Measurements from ENCODE around the gene PTGES. TPM values are rescaled to one million over a fixed set of nuclear protein-coding genes. Genes with fewer than 3 reads are reported as not detected.
A peak's percentile ranks its signal among the peaks of the same experiment; 100 is the strongest.
"Not testable (repeated sequence)": the region's sequence is repeated elsewhere in the genome, so short reads cannot be mapped to it uniquely, and the experiment has no call there.

The PTGES gene
- total RNA-seq, 3 donors from 2014 or later: 3.4 to 10.8 (median 5.2) TPM

DNA sequence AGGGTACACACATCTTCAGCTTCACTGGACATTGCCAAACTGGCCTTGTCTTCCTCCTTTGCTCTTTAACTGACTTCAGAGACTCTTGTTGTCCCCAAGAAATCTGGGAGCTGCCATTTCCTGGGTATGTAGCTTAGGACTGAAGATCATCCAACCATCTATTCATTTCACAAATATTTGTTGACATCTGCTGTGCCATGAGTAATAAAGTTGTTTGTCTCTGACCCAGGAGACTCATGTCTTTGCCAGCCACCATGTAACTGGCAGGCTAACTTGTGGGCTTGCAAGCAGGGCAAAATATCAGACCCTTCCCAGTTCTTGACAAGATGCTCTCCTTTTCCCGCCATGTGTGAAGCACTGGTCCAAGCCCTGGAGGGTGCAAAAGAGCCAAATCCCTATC lies 33.0 kb upstream of the PTGES start:
- ATAC-seq (no peak), DNase-seq (no peak)
- H3K36me3 ChIP-seq (ENCODE audit: low read depth): no peaks in the 10 kb centered on the region
- H3K4me1 ChIP-seq (ENCODE audit: low read depth): peaks cover 4% of the 10 kb centered on the region
- intact Hi-C loops (cut with DNase I, micrococcal nuclease): loop anchor here (5.0 kb wide), 2 partner anchors 44 to 49 kb away; no protein-coding TSS in a partner anchor
- H3K9me3 ChIP-seq: no peaks in the 10 kb centered on the region
- TF ChIP-seq, protein P1, sequence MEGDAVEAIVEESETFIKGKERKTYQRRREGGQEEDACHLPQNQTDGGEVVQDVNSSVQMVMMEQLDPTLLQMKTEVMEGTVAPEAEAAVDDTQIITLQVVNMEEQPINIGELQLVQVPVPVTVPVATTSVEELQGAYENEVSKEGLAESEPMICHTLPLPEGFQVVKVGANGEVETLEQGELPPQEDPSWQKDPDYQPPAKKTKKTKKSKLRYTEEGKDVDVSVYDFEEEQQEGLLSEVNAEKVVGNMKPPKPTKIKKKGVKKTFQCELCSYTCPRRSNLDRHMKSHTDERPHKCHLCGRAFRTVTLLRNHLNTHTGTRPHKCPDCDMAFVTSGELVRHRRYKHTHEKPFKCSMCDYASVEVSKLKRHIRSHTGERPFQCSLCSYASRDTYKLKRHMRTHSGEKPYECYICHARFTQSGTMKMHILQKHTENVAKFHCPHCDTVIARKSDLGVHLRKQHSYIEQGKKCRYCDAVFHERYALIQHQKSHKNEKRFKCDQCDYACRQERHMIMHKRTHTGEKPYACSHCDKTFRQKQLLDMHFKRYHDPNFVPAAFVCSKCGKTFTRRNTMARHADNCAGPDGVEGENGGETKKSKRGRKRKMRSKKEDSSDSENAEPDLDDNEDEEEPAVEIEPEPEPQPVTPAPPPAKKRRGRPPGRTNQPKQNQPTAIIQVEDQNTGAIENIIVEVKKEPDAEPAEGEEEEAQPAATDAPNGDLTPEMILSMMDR (IDR thresholded peaks at IDR 0.05): no peak
- no peak overlapping the region for H3K4me3 ChIP-seq

DNA sequence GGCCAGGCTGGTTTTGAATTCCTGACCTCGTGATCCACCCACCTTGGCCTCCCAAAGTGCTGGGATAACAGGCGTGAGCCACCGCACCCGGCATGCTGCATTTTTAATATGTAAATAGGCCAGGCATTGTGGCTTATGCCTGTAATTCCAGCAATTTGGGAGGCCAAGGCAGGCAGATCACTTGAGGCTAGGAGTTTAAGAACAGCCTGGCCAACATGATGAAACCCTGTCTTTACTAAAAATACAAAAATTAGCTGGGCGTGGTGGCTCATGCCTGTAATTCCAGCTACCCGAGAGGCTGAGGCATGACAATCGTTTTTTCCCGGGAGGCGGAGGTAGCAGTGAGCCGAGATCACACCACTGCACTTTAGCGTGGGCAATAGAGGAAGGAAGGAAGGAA lies 32.1 kb upstream of the PTGES start:
- DNase-seq, ATAC-seq: not testable (repeated sequence)

DNA sequence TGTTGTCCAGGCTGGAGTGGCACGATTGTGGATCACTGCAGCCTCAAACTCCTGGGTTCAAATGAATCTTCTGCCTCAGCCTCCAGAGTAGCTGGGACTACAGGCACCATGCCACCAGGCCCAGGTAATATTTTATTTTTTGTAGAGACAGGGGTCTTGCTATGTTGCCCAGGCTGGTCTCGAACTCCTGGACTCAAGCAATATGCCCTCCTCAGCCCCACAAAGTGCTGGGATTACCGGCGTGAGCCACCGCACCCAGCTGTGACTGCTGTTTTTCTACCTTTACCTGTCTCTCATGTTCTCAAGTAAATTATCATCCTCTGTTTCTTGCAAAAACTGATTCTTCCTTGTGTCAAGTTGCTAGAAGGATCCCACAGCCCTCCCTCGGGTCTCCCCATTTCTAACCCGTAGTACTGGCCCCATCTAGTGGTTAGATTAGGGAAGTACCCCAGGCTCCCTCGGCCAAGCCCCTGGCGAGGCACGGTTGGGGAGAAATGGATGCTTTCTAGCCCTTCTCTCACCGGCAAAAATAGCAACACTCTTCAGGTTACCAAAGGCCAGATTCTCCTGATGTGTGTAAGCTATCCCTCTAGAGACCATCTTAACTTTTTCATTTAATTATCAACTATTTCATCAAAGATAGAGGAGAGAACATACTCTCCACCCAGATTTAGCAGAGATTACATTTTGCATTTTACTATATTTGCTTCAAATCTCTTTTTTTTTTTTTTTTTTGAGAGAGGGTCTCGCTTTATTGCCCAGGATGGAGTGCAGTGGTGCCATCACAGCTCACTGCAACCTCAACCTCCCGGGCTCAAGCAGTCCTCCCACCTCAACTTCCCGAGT lies 30.9 kb upstream of the PTGES start:
- TF ChIP-seq, protein P1 (IDR thresholded peaks at IDR 0.05): peak; percentile 67
- intact Hi-C loops (cut with DNase I, micrococcal nuclease): loop anchor here in 1 of 2 donors (5.0 kb wide), 1 partner anchor 136 kb away; no protein-coding TSS in a partner anchor
- no peaks in the 10 kb centered on the region for H3K4me1 ChIP-seq (ENCODE audit: low read depth)
- no peaks in the 10 kb centered on the region for H3K36me3 ChIP-seq (ENCODE audit: low read depth)
- ATAC-seq: peak; percentile 98
- H3K4me3 ChIP-seq: no peak overlapping the region
- peak in 2 of 3 donors; percentile 65 to 82 for DNase-seq
- no peaks in the 10 kb centered on the region for H3K9me3 ChIP-seq

More for the DNA sequence above, 32.1 kb upstream of the PTGES start:
- H3K9me3 ChIP-seq; H3K4me3 ChIP-seq; H3K36me3 ChIP-seq (ENCODE audit: low read depth); H3K4me1 ChIP-seq (ENCODE audit: low read depth): not testable (repeated sequence)
- intact Hi-C loops (cut with DNase I, micrococcal nuclease): loop anchor here (5.0 kb wide), 3 partner anchors 43 to 138 kb away; no protein-coding TSS in a partner anchor

DNA sequence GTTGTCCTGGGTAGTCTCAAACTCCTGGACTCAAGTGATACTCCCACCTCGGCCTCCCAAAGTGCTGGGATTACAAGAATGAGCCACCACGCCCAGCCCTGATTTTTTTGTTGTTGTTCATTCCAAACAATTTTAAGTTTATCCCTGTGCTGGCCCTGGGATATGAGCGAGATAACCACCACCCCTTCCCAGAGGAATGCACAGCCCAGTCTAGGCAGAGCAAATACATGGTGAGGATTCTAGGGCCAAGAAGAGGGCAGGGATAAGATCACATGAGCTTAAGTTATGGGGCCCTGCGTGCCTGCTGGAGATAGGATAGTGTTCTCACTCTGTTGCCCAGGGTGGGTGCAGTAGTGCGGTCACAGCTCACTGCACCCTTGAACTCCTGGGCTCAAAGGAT lies 29.1 kb upstream of the PTGES start:
- TF ChIP-seq, protein P1 (IDR thresholded peaks at IDR 0.05): no peak
- Histone ChIP-seq H3K4me1 (ENCODE audit: low read depth) (no peaks in the 10 kb centered on the region), H3K4me3 (no peak overlapping the region), H3K36me3 (ENCODE audit: low read depth) (no peaks in the 10 kb centered on the region), H3K9me3 (no peaks in the 10 kb centered on the region)
- ATAC-seq (no peak), DNase-seq (no peak)
- intact Hi-C loops (cut with DNase I, micrococcal nuclease): loop anchor here in 1 of 2 donors (5.0 kb wide), 1 partner anchor 135 kb away; no protein-coding TSS in a partner anchor

DNA sequence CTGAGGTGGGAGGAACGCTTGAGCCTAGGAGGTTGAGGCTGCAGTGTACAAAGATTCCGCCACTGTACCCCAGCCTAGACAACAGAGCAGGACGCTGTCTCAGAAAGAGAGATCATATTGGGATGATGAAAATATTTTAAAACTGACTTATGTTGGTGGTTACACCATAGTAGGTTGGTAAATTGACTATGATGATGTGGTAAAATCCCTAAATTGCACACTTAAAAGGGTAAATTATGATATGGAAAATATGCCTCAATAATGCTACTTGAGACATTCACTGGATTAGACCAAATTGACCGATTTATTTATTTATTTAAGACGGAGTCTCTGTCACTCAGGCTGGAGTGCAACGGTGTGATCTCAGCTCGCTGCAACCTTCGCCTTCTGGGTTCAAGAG lies 28.3 kb upstream of the PTGES start:
- ATAC-seq (no peak), DNase-seq (no peak)
- H3K36me3 ChIP-seq (ENCODE audit: low read depth): no peaks in the 10 kb centered on the region
- H3K4me1 ChIP-seq (ENCODE audit: low read depth): no peaks in the 10 kb centered on the region
- TF ChIP-seq, protein P1 (IDR thresholded peaks at IDR 0.05): no peak
- H3K4me3 ChIP-seq: no peak overlapping the region
- H3K9me3 ChIP-seq: no peaks in the 10 kb centered on the region
- intact Hi-C loops (cut with DNase I, micrococcal nuclease): loop anchor here in 1 of 2 donors (5.0 kb wide), 1 partner anchor 134 kb away; no protein-coding TSS in a partner anchor

DNA sequence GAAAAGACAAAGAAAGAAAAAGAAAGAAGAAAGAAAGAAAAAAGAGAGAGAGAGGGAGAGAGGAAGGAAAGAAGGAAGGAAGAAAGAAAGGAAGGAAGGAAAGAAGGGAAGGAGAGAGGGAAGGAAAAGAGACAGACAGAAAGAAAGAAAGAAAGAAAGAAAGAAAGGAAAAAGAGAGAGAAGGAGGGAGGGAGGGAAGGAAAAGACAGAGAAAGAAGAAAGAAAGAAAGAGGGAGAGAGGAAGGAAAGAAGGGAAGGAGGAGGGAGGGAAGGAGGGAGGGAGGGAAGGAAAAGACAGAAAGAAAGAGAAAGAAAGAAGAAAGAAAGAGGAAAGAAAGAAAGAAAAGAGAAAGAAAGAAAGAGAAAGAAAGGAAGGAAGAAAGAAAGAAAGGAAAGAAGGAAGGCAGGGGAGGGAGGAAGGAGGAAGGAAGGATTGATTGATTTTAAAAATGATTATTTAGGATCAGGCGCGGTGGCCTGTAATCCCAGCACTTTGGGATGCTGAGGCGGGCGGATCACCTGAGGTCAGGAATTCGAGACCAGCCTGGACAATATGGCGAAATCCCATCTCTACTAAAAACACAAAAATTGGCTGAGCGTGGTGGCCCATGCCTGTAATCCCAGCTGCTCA lies 26.8 kb upstream of the PTGES start:
- intact Hi-C loops (cut with DNase I, micrococcal nuclease): loop anchor here (5.0 to 10.0 kb wide), 2 partner anchors 132 to 645 kb away; no protein-coding TSS in a partner anchor
- DNase-seq (no peak), ATAC-seq (no peak)
- Histone ChIP-seq H3K36me3 (ENCODE audit: low read depth) (no peaks in the 10 kb centered on the region), H3K4me1 (ENCODE audit: low read depth) (no peaks in the 10 kb centered on the region), H3K4me3 (no peak overlapping the region), H3K9me3 (no peaks in the 10 kb centered on the region)
- TF ChIP-seq, protein P1 (IDR thresholded peaks at IDR 0.05): no peak

All from mucosa of descending colon (tissue), 3 donors.